ENCODE measurements around the gene CEP128.

DNA sequence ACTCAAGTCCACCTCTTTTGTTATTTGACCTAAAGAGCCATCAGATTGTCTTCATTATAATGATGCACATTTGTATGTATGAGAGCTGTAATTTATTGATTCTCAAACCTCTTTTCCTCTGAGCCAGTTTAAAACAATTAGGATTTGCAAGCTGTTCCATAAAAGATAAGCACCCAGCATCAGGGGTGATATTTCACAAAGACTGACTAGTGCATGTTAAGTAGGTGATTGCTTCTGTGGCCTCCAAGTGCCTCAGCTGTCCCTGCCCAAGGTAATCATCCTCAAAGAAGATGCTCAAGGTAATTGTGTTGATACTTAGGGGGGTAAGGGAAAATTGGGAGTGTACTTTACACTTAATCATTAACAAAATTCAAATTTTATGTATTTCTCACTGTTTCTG is 18.2 kb downstream of the CEP128 start:
- TF ChIP-seq PAX5 (IDR thresholded peaks at IDR 0.05; ENCODE audit: insufficient read depth, low read length, severe bottlenecking) (no peak), POLR2A (IDR thresholded peaks at IDR 0.05; ENCODE audit: low read depth, low read length) (no peak), POLR2AphosphoS5 (IDR thresholded peaks at IDR 0.05; ENCODE audit: low read depth, low read length) (no peak), TAF1 (IDR thresholded peaks at IDR 0.05; ENCODE audit: low read depth, low read length) (no peak), POU2F2 (IDR thresholded peaks at IDR 0.05; ENCODE audit: low read depth, low read length) (no peak), SPI1 (IDR thresholded peaks at IDR 0.05; ENCODE audit: low read depth, low read length) (no peak)
